MCF 10A (cell line): ENCODE results near the gene XCL1. TPM values are rescaled to one million over a fixed set of nuclear protein-coding genes. Genes with fewer than 3 reads are reported as not detected.

Experiments
- BruUV-seq: library from RNA; stranded (reverse); fragments of 400-500 nt; replicated peaks from 2 replicates; lab custom pipeline; 2021; lab: Mats Ljungman, UMichigan
- CTCF ChIA-PET: fragments of 300-600 bp; sonication (Branson Sonifier 250); formaldehyde crosslinking; extraction: SDS; loops from one replicate; lab custom pipeline; 2021; ENCODE audit warnings: antibody characterized with exemption, inconsistent platforms; lab: Yijun Ruan, JAX
- POLR2A ChIA-PET: fragments of 300-600, 350-650 bp; sonication (Branson Sonifier 250); formaldehyde crosslinking; extraction: SDS; loops from one replicate; lab custom pipeline; 2020; ENCODE audit warnings: antibody characterized with exemption, inconsistent platforms; lab: Yijun Ruan, JAX
- DNase-seq: peaks from one replicate; pipeline ENCODE4 v3.0.0-alpha.2; 2018; ENCODE audit not compliant: unreplicated experiment
- H3K27ac Mint-ChIP-seq: one replicate; pipeline ENCODE4 v1.8.0; 2022; ENCODE audit warnings: mild to moderate bottlenecking, low read depth, mixed read lengths; ENCODE audit not compliant: unreplicated experiment
- H3K27me3 Mint-ChIP-seq: one replicate; pipeline ENCODE4 v1.8.0; 2022; ENCODE audit warnings: mixed read lengths; ENCODE audit not compliant: insufficient read depth, unreplicated experiment
- H3K36me3 Mint-ChIP-seq: one replicate; pipeline ENCODE4 v1.8.0; 2022; ENCODE audit warnings: mild to moderate bottlenecking, moderate library complexity, mixed read lengths; ENCODE audit not compliant: insufficient read depth, unreplicated experiment
- H3K4me1 Mint-ChIP-seq: one replicate; pipeline ENCODE4 v1.8.0; 2022; ENCODE audit warnings: mixed read lengths; ENCODE audit not compliant: insufficient read depth, unreplicated experiment
- H3K4me3 Mint-ChIP-seq: one replicate; pipeline ENCODE4 v1.8.0; 2022; ENCODE audit warnings: mild to moderate bottlenecking, moderate library complexity, mixed read lengths; ENCODE audit not compliant: unreplicated experiment
- H3K9me3 Mint-ChIP-seq: one replicate; pipeline ENCODE4 v1.8.0; 2022; ENCODE audit warnings: mixed read lengths; ENCODE audit not compliant: unreplicated experiment
- CTCF ChIP-seq: fragments of 200-600 bp; IDR thresholded peaks from one replicate; pipeline ENCODE4 v1.8.0; 2022; ENCODE audit warnings: antibody characterized with exemption, mild to moderate bottlenecking; ENCODE audit not compliant: unreplicated experiment
- intact Hi-C: fragments of 100-400 bp; cut with micrococcal nuclease; formaldehyde crosslinking; loops from 2 replicates; pipeline ENCODE4 v1.14.1; 2022
- total RNA-seq: library from RNA; stranded (reverse); gene quantifications from 2 replicates; pipeline ENCODE4 v1.2.3, GENCODE V29; 2022

Gene XCL1
- total RNA-seq, 1 experiment from 2014 or later: not detected

- TF ChIP-seq CTCF: no peak
- H3K27me3 Mint-ChIP-seq: no peaks in the 10 kb centered on the region
- no peaks in the 10 kb centered on the region for H3K9me3 Mint-ChIP-seq
- ChIA-PET POLR2A (interaction anchor here (0.6 to 1.5 kb wide), 3 partner anchors 29 to 510 kb away, joined by 3 to 4 read pairs (median 3); no protein-coding TSS in a partner anchor), CTCF (interaction anchor here (0.6 to 13.0 kb wide), 13 partner anchors 8 to 942 kb away, joined by 3 to 341 read pairs (median 5); partner anchors contain the start of genes ATP1B1, BLZF1 and NME7)
- no peaks in the 10 kb centered on the region for H3K36me3 Mint-ChIP-seq
- DNase-seq: no peak
- no TSS peak for BruUV-seq
- intact Hi-C loops: no loop called here
- no peak overlapping the region for H3K4me3 Mint-ChIP-seq
- peaks cover 7% of the 10 kb centered on the region for H3K4me1 Mint-ChIP-seq
- no peak overlapping the region for H3K27ac Mint-ChIP-seq
Observed at GRCh38 chr1:168606096-168606495, 29.7 kb downstream of the XCL1 start.

GRCh38 chr1:168607872-168608428 is 31.5 kb downstream of the XCL1 start:
- ChIA-PET CTCF (interaction anchor here (0.5 to 13.0 kb wide), 6 partner anchors 24 to 752 kb away, joined by 3 to 341 read pairs (median 4); no protein-coding TSS in a partner anchor), POLR2A (interaction anchor here (0.7 to 0.8 kb wide), 2 partner anchors 29 to 480 kb away, joined by 3 to 4 read pairs; no protein-coding TSS in a partner anchor)

GRCh38 chr1:168608796-168609715 is 32.7 kb downstream of the XCL1 start:
- DNase-seq: peak; percentile 65
- TF ChIP-seq CTCF: no peak
- no peaks in the 10 kb centered on the region for H3K36me3 Mint-ChIP-seq
- H3K4me1 Mint-ChIP-seq: no peaks in the 10 kb centered on the region
- no peaks in the 10 kb centered on the region for H3K9me3 Mint-ChIP-seq
- BruUV-seq: no TSS peak
- no peak overlapping the region for H3K27ac Mint-ChIP-seq
- H3K27me3 Mint-ChIP-seq: no peaks in the 10 kb centered on the region
- ChIA-PET POLR2A (interaction anchor here (0.6 to 0.7 kb wide), 2 partner anchors 22 to 479 kb away, joined by 3 to 4 read pairs; no protein-coding TSS in a partner anchor), CTCF (interaction anchor here (0.5 to 13.0 kb wide), 11 partner anchors 8 to 1244 kb away, joined by 3 to 341 read pairs (median 4); no protein-coding TSS in a partner anchor)
- intact Hi-C loops: no loop called here
- no peak overlapping the region for H3K4me3 Mint-ChIP-seq

More at GRCh38 chr1:168607872-168608428, 31.5 kb downstream of the XCL1 start:
- no peak for DNase-seq
- no peak for TF ChIP-seq CTCF
- Mint-ChIP-seq H3K27ac (no peak overlapping the region), H3K36me3 (no peaks in the 10 kb centered on the region), H3K27me3 (no peaks in the 10 kb centered on the region), H3K4me3 (no peak overlapping the region), H3K9me3 (no peaks in the 10 kb centered on the region), H3K4me1 (no peaks in the 10 kb centered on the region)
- intact Hi-C loops: no loop called here
- no TSS peak for BruUV-seq
